ENCODE measurements around the gene BOLA2B.
A peak's percentile ranks its signal among the peaks of the same experiment; 100 is the strongest.
"Not testable (repeated sequence)": the region's sequence is repeated elsewhere in the genome, so short reads cannot be mapped to it uniquely, and the experiment has no call there.

The BOLA2B gene

DNA sequence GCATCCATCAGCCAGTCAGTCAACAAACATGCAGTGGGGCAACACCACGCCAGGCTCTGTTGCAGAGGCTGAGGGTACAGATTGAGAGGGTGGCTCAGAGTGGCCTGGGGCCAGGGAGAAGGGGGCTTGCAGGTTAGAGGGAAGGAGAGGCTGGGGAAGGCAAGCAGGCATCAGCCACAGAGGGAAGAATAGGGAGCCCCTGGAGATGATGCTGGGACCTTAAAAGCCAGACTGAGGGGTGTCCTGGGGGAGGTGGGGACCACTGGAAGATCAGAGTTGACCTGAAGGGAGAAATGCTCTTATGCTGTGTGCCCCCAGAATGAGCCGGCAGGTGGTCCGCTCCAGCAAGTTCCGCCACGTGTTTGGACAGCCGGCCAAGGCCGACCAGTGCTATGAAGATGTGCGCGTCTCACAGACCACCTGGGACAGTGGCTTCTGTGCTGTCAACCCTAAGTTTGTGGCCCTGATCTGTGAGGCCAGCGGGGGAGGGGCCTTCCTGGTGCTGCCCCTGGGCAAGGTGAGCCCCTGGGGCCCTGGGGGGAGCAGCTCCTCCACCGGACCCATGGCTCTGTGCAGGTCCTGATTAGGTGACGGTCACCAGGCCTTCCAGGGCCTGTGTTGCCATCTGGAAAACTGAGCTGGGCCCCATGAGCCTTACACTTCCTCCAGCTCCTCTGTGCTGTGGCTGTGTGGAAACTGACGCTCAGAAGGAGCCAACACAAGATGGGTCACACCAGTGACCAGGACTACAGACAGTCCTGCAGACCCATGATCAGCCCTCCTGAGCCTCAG lies 8.4 kb downstream of the BOLA2B start:
- DNase-seq (ENCODE audit: low read depth in 2 of 3, low spot score in 1 of 3) = peak in 2 of 3 donors; percentile 21 to 29

DNA sequence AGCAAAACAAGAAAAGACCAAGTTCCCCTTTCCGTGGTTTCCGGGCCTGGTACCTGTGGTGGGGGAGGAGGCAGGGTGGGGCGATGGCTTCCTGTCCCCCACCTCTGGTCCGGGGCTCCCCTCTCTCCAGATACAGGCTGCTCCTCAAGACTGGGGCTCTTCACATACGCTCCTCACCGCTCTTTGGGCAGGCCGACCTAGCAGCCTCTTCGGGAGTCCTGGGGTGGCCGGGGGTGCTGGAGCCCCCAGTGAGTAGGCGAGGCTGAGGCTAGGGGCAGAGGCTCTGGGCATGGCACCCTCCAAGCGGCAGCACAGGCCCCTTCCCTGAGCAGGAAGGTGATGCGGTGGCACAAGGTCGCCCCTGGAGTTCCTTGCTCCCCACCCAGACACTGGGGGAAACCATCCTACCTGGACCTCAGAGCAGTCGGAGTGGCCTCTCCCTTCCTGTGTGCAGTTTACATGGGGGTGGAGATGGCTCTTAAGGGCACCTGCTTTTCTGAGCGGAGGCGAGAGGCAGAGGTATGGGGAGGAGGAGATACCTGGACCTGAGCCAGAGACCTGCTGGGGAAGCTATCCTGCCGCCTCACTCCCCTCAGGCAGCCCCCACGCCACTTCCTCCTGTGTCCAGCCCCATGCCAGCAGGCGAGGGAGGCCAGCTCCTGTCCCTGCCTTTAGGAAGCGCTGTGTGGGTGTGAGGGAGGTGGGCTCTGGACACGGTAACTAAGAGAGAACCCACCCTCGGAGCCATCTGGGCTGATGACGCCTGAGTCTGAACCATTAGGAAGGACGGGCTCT lies 9.2 kb downstream of the BOLA2B start:
- DNase-seq (ENCODE audit: low read depth in 2 of 3, low spot score in 1 of 3) = peak; percentile 44 to 52 (median 47)

DNA sequence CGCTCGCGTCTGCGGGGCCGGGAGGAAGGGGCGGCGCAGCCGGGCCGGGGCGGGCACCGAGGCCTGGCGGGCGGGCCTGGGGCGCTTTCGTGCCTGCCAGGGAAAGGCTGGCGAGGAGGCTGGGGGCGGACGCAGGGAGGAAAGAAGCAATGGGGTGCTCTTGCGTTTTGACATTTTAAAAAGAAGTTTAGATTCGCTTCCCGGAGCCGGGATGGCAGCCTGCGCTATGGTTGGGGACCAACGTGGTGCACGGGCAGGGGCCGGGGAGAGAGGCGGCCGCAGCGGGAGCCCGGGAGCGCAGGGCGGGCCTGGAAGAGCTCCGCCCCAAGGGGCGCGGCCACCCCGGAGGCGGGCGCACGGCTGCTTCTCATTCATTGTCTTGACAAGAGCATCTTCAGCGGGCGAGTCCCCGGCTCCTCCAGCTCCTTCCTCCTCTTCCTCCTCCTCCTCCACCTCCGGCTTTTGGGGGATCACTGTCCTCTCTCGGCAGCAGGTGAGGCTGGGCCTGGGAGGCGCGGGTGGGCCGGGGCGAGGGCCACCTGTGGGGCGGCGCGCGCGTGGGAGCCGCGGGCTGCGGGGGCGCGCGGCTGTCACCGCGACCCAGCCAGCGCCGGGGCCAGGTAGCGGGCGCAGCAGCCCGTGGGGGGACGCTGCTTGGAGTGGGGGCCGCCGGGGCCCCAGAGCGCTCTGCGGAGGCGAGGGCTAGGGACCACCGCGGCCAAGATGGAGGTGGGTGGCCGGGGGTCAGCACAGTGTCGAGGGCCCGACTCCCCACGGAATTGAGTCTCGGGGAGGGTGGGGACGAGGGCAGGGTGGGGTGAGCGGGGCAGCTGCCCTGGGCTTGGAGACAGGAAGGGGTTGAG lies 10.0 kb downstream of the BOLA2B start, which contains the start of gene CORO1A:
Gene CORO1A, plus strand, starts transcription at position 370 of the 863 bp plus-strand sequence. CDS start 1,608 bp downstream, outside the sequence.
- DNase-seq (ENCODE audit: low read depth in 2 of 3, low spot score in 1 of 3) = peak; percentile 76 to 86 (median 78)

DNA sequence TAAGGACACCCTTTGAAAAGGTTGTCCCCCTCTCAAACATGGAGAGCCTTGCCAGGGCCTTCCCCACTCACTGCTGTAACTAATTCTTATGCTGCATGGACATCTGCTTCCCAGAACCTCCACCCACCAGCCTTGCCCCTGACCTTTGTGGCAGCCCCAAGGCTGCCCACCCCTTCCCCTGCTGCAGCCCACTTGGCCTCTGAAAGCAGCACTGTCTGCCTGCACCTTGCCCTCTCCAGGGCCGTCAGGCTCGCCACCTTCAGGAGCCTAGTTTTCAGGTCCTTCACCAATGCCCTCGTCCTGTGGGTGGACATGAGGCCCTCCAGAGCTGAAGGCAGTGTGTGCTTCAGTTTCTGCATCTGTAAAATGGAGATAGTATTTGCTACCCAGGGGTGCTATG lies 12.7 kb downstream of the BOLA2B start:
- DNase-seq (ENCODE audit: low read depth in 2 of 3, low spot score in 1 of 3) = no peak

DNA sequence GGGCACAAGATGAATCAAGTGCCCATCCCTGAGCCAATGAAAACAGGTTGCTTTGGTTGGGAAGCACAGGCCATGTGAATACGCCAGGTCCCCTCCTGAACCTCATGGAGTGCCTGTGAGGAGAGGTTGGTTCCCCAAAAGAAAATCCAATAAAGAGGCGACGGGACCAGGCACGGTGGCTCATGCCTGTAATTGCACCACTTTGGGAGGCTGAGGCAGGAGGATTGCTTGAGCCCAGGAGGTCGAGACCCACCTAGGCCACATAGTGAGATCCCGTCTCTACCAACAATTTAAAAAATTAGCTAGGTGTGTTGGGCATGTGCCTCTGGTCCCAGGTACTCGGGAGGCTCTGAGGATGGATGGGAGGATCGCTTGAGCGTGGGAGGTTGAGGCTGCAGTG lies 13.5 kb downstream of the BOLA2B start:
- DNase-seq (ENCODE audit: low read depth in 2 of 3, low spot score in 1 of 3) = no peak

DNA sequence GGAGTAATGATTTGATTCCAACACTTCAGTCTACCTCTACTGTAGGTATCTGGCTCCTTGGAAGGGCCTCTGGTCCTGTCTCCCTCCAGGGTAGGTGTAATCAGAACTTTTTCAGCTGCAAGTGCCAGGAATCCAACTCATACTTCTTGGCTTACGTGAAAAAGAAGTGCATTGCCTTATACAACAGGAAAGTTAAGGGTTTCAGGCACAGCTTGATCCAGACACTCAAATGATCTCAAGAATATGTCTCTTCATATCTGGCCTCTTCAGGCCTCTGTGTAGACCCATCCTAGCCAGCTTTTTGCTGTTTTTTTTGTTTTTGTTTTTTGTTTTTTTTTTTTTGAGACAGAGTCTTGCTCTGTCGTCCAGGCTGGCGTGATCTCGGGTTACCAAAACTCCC lies 14.3 kb downstream of the BOLA2B start:
- DNase-seq (ENCODE audit: low read depth in 2 of 3, low spot score in 1 of 3) = no peak

DNA sequence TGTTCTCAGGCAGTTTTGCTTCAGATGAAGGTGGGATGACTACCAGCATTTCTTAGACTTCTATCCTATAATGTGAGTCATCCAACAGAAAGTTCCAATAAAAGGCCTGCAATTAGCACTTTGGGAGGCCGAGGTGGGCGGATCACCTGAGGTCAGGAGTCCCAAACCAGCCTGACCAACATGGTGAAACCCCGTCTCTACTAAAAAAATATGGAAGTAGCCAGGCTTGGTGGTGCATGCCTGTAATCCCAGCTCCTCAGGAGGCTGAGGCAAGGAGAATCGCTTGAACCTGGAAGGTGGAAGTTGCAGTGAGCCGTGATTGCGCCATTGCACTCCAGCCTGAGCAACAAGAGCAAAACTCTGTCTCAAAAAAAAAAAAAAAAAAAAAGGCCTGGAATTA lies 16.6 kb downstream of the BOLA2B start:
- DNase-seq (ENCODE audit: low read depth in 2 of 3, low spot score in 1 of 3) = not testable (repeated sequence)

DNA sequence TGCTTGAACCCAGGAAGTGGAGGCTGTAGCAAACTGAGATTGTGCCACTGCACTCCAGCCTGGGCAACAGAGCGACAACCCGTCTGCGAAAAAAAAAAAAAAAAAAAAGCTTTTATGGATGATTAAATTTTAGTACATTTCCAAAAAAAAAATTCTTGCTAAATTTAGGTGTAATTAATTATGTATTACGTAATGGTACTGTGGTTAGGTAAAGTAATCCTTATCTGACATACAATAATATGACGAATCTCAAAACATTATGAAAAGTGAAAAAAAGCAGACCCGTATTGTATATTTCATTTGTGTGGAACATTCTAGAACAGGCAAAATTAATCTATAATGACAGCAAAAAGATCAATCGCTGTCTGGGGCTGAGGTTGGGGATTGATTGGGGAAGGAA lies 20.4 kb downstream of the BOLA2B start:
- no peak for DNase-seq (ENCODE audit: low read depth in 2 of 3, low spot score in 1 of 3)

DNA sequence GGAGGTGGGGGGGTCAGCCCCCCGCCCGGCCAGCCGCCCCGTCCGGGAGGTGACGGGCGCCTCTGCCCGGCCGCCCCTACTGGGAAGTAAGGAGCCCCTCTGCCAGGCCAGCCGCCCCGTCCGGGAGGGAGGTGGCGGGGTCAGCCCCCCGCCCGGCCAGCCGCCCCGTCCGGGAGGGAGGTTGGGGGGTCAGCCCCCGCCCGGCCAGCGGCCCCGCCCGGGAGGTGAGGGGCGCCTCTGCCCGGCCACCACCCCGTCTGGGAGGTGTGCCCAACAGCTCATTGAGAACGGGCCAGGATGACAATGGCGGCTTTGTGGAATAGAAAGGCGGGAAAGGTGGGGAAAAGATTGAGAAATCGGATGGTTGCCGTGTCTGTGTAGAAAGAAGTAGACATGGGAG lies 23.3 kb downstream of the BOLA2B start:
- DNase-seq (ENCODE audit: low read depth in 2 of 3, low spot score in 1 of 3) = not testable (repeated sequence)

DNA sequence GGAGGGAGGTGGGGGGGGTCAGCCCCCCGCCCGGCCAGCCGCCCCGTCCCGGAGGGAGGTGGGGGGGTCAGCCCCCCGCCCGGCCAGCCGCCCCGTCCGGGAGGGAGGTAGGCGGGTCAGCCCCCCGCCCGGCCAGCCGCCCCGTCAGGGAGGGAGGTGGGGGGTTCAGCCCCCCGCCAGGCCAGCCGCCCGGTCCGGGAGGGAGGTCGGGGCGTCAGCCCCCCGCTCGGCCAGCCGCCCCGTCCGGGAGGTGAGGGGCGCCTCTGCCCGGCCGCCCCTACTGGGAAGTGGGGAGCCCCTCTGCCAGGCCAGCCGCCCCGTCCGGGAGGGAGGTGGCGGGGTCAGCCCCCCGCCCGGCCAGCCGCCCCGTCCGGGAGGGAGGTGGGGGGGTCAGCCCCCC lies 24.1 kb downstream of the BOLA2B start:
- DNase-seq (ENCODE audit: low read depth in 2 of 3, low spot score in 1 of 3) = not testable (repeated sequence)

DNA sequence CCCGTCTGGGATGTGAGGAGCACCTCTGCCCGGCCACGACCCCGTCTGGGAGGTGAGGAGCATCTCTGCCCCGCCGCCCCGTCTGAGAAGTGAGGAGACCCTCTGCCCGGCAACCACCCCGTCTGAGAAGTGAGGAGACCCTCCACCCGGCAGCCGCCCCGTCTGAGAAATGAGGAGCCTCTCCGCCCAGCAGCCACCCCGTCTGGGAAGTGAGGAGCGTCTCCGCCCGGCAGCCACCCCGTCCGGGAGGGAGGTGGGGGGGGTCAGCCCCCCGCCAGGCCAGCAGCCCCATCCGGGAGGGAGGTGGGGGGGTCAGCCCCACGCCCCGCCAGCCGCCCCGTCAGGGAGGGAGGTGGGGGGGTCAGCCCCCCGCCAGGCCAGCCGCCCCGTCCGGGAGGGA lies 24.7 kb downstream of the BOLA2B start:
- not testable (repeated sequence) for DNase-seq (ENCODE audit: low read depth in 2 of 3, low spot score in 1 of 3)

DNA sequence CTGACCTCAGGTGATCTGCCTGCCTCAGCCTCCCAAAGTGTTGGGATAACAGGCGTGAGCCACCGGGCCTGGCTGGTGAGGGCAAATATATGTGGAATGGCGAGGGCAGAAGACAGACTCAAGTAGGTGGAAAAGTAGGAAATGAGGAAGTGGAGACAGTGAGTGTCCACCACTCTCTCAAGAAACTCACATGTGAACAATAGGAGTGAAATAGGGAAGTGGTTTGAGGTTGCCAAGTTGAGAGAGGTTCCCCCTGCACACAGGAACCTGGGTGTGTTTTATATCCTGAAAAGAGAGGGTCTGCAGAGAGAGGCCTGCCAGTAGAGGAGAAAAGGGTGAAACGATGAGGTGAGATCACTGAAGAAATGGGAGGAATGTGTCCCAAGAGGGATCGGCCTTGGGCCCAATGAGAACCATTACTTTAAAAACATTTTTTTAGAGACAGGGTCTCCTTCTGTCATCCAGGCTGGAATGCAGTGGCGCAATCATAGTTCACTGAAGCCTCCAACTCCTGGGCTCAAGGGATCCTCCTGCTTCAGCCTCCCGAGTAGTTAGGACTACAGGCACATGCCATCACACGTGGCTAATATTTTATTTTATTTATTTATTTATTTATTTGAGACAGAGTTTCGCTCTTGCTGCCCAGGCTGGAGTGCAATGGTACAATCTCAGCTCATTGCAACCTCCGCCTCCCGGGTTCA lies 27.1 kb downstream of the BOLA2B start:
- no peak for DNase-seq (ENCODE audit: low read depth in 2 of 3, low spot score in 1 of 3)

DNA sequence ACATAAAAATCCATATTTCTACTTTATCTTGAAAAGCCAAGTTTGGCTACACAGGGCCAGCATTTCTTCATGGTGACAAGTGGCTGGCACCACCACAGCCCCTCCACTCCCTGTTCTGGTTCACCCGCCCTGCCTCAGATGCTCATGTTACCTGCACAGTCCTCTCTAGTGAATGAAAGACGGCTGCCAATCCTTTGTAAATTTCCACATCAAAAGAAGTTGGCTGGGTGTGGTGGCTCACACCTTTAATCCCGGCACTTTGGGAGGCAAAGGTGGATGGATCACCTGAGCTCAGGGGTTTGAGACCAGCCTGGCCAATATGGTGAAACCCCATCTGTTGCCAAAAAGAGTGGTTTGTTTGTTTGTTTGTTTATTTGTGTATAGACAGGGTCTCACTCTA lies 29.9 kb downstream of the BOLA2B start:
- no peak for DNase-seq (ENCODE audit: low read depth in 2 of 3, low spot score in 1 of 3)

DNA sequence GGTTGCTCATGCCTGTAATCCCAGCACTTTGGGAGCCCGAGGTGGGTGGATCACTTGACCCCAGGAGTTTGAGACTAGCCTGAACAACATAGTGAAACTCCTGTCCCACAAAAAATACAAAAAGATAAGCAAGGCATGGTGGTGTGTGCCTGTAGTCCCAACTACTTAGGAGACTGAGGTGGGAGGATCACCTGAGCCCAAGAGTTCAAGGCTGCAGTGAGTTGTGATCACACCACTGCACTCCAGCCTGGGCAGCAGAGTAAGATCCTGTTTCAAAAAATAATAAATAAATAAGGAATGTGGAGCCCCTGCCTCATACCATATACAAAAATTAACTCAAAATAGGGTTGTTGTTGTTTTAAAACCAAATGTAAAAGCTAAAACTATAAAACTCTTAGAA lies 36.3 kb downstream of the BOLA2B start:
- DNase-seq (ENCODE audit: low read depth in 2 of 3, low spot score in 1 of 3) = no peak

DNA sequence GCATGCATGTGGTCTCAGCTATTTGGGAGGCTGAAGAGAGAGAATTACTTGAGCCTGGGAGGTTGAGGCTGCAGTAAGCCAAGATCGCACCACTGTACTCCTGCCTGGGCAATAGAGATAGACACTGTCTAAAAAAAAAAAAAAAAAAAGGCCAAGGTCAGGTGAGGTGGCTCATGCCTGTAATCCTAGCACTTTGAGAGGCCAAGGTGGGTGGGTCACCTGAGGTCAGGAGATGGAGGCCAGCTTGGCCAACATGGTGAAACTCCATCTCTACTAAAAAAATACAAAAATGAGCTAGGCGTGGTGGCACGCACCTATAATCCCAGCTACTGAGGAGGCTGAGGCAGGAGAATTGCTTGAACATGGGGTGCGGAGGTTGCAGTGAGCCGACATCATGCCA lies 38.3 kb downstream of the BOLA2B start:
- DNase-seq (ENCODE audit: low read depth in 2 of 3, low spot score in 1 of 3) = no peak

DNA sequence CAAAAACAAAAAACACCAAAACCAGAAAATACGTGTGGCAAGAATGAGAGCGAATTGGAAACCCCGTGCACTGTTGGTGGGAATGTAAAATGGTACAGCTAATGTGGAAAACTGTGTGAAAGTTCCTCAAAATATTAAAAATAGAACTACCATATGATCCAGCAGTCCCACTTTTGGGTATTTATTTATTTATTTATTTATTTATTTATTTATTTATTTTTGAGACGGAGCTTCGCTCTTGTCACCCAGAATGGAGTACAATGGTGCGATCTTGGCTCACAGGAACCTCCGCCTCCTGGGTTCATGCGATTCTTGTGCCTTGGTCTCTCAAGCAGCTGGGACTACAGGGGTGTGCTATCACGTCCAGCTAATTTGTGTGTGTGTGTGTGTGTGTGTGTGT lies 40.9 kb downstream of the BOLA2B start:
- DNase-seq (ENCODE audit: low read depth in 2 of 3, low spot score in 1 of 3) = no peak

DNA sequence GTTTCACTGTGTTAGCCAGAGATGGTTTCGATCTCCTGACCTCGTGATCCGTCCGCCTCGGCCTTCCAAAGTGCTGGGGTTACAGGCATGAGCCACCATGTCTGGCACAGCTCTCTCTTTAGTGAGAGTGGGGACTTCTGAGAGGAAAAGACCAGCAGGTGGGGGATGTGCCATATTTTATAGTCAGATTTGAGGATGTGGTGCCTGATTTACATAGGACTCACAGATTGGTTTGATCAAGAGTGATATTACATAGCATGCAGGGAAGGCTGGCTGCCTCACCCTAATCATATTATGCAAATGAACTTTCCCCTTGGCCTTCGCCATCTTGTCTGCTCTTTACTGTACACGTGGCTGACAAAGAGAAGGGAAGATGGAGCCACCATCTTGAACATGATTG lies 42.4 kb downstream of the BOLA2B start:
- DNase-seq (ENCODE audit: low read depth in 2 of 3, low spot score in 1 of 3) = no peak

DNA sequence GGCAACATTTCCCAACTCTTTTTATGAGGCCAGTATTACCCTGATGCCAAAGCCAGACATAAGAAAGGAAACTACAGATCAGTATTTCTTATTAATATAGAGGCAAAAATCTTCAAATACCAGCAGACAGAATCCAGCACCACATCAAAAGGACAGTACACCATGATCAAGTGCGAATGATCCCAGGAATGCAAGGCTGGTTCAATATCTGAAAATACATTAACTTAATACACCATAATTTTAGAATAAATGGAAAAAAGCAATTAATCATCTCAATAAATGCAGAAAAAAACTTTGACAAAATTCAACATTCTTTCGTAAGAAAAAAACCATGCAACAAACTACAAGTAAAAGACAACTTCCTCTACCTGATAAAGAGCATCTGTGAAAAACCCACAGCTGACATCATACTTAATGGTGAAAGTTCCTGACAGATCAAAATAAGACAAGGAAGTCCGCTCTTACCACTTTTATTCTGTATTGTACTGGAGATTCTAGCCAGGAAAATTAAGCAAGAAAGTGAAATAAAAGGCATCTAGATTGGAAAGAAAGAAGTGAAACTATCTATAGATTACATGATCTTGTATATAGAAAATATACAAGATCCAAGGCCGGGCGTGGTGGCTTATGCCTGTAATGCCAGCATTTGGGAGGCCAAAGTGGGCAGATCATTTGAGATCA lies 44.1 kb downstream of the BOLA2B start:
- no peak for DNase-seq (ENCODE audit: low read depth in 2 of 3, low spot score in 1 of 3)

DNA sequence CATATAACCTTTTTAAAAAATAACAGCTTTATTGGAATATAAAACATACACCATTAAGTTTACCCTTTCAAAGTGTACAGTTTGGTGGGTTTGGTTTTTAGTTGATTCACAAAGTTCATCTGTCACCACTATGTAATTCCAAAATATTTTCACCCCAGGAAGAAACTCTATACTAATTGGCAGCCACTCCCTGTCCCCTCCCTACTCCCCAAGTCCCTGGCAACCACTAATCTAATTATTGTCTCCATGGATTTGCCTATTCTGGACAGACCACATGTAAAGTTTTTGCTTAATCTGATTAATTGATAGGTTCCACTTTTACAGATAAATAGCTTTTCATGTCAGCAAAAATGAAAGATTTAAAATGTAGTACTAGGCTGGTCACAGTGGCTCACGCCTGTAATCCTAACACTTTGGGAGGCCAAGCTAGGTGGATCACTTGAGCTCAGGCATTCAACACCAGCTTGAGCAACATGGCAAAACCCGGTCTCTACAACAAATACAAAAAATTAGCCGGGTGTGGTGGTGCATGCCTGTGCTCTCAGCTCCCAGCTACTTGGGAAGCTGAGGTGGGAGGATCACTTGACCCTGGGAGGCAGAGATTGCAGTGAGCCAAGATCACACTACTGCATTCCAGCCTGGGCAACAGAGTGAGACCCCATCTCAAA lies 45.5 kb downstream of the BOLA2B start:
- DNase-seq (ENCODE audit: low read depth in 2 of 3, low spot score in 1 of 3) = no peak

DNA sequence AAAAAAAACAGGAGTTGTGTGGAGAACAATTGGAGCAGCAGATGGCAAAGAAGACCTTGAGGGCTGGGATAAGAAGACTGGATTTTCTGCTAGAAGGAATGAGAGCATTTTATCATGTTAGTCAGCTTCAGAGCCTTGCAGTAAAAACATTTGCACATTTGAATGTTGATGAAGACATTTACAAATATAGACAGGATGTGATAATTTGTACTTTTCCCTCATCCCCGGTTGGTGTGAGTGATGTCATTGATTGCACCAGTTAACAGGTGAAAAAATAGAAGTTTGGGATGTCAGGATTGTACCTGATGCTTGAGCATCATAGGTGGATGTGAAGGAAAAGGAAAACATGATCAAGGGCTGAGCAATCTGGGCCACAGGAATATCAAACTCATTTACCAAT lies 47.8 kb downstream of the BOLA2B start:
- DNase-seq (ENCODE audit: low read depth in 2 of 3, low spot score in 1 of 3) = no peak
